Endometrial microvascular endothelial cells (primary cell): ENCODE measurements around the gene NR1D1. TPM values are rescaled to one million over a fixed set of nuclear protein-coding genes. Genes with fewer than 3 reads are reported as not detected.

Experiments
- in situ Hi-C: cut with HindIII; loops from 2 replicates; pipeline ENCODE4 v1.10.0; 2017; ENCODE audit warnings: low sequenced_read_pairs, low pct_unique_long_range_greater_than_20kb; ENCODE audit errors: inconsistent ontology term
- total RNA-seq: library from RNA; depleted of rRNA; stranded (reverse); fragments of >200 nt; gene quantifications from one replicate; pipeline ENCODE4 v1.2.3, GENCODE V29; 2015; ENCODE audit errors: inconsistent ontology term

The NR1D1 gene
- total RNA-seq, 1 donor from 2014 or later = 2.2 TPM

- in situ Hi-C loops = no loop called here
Measured at GRCh38 chr17:40068917-40069750, 31.3 kb downstream of the NR1D1 start.

- in situ Hi-C loops = no loop called here
Measured at GRCh38 chr17:40068584-40068916, 31.8 kb downstream of the NR1D1 start.

GRCh38 chr17:40068129-40068581 lies 32.2 kb downstream of the NR1D1 start:
- in situ Hi-C loops = no loop called here

GRCh38 chr17:40067710-40068109 lies 32.7 kb downstream of the NR1D1 start:
- in situ Hi-C loops = no loop called here

- in situ Hi-C loops = no loop called here
Measured at GRCh38 chr17:40065769-40066510, 34.4 kb downstream of the NR1D1 start.

- in situ Hi-C loops = no loop called here
Measured at GRCh38 chr17:40064971-40065768, 35.2 kb downstream of the NR1D1 start.

- in situ Hi-C loops = no loop called here
Measured at GRCh38 chr17:40063901-40064531, 36.4 kb downstream of the NR1D1 start.

GRCh38 chr17:40063187-40063771 lies 37.1 kb downstream of the NR1D1 start:
- in situ Hi-C loops = no loop called here

GRCh38 chr17:40062329-40063186 lies 37.8 kb downstream of the NR1D1 start, which contains the start of gene THRA:
THRA (plus strand) TSS chr17:40062965; CDS start chr17:40074489, 11,524 bp downstream.
- in situ Hi-C loops = no loop called here

GRCh38 chr17:40061609-40062038 lies 38.8 kb downstream of the NR1D1 start:
- in situ Hi-C loops = no loop called here

- in situ Hi-C loops = no loop called here
Measured at GRCh38 chr17:40060887-40061608, 39.3 kb downstream of the NR1D1 start.

- in situ Hi-C loops = no loop called here
Measured at GRCh38 chr17:40059729-40060475, 40.5 kb downstream of the NR1D1 start.

GRCh38 chr17:40058865-40059264 lies 41.5 kb downstream of the NR1D1 start:
- in situ Hi-C loops = no loop called here

- in situ Hi-C loops = no loop called here
Measured at GRCh38 chr17:40058186-40058784, 42.1 kb downstream of the NR1D1 start.

GRCh38 chr17:40056379-40057015 lies 43.9 kb downstream of the NR1D1 start:
- in situ Hi-C loops = no loop called here
